Neural progenitor cell (in vitro differentiated cells): ENCODE data around the gene PM20D2.

Experiments
- EZH2 ChIP-seq: fragments of 200-600 bp; sonication (generic); IDR thresholded peaks from 2 replicates; pipeline ENCODE4 v1.6.1; 2017; ENCODE audit warnings: antibody characterized with exemption, mild to moderate bottlenecking, moderate library complexity
- TF ChIP-seq, protein P1 (sequence below): fragments of 200-600 bp; sonication (generic); IDR thresholded peaks from 2 replicates; pipeline ENCODE4 v1.5.1; 2017; ENCODE audit warnings: antibody characterized with exemption, mild to moderate bottlenecking

DNA sequence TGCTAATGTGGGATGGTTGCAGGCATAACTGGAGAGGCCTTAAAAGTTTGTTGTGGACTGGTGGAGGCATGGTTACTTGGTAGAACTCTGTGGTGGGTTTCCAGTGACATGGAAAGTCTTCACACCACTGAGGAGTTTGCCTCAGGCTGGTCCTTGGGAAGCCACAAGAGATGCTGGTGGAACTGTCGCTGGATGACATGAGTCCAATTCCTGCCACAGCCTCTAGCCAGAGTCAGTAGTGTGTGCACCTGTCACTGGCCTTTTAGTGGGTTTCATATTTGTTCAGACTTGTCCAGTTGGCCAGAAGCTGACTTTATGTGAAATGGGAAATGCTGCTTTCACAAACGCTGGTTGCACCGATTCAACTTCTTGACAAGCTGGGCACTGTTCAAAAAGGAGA lies 14.3 kb upstream of the PM20D2 start:
- TF ChIP-seq, protein P1, sequence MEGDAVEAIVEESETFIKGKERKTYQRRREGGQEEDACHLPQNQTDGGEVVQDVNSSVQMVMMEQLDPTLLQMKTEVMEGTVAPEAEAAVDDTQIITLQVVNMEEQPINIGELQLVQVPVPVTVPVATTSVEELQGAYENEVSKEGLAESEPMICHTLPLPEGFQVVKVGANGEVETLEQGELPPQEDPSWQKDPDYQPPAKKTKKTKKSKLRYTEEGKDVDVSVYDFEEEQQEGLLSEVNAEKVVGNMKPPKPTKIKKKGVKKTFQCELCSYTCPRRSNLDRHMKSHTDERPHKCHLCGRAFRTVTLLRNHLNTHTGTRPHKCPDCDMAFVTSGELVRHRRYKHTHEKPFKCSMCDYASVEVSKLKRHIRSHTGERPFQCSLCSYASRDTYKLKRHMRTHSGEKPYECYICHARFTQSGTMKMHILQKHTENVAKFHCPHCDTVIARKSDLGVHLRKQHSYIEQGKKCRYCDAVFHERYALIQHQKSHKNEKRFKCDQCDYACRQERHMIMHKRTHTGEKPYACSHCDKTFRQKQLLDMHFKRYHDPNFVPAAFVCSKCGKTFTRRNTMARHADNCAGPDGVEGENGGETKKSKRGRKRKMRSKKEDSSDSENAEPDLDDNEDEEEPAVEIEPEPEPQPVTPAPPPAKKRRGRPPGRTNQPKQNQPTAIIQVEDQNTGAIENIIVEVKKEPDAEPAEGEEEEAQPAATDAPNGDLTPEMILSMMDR = no peak
- no peak for TF ChIP-seq EZH2
